Tibial nerve (tissue), 4 donors: ENCODE data around the gene TMEM235. TPM values are rescaled to one million over a fixed set of nuclear protein-coding genes. Genes with fewer than 3 reads are reported as not detected.
"Not testable (repeated sequence)": the region's sequence is repeated elsewhere in the genome, so short reads cannot be mapped to it uniquely, and the experiment has no call there.

Source experiments
- DNase-seq, 2 donors: peaks; one replicate each; pipeline ENCODE4 v3.0.0-alpha.2; 2019; ENCODE audit warnings: low spot score in 2 of 2
- H3K27ac ChIP-seq, 4 donors: fragments of 200-600 bp; sonication (generic) in 3 of 4; one replicate each; pipeline ENCODE4 v1.5.1; 2017 to 2019; ENCODE audit warnings: mild to moderate bottlenecking in 1 of 4
- H3K27me3 ChIP-seq, 2 donors: fragments of 200-600 bp; sonication (generic) in 1 of 2; one replicate each; pipeline versions ENCODE4 v1.5.1 to v1.6.0; 2017 to 2019
- H3K36me3 ChIP-seq, 3 donors: fragments of 200-600 bp; sonication (generic); one replicate each; pipeline ENCODE4 v1.5.1; 2018 to 2019
- H3K4me1 ChIP-seq, 4 donors: fragments of 200-600 bp; sonication (generic) in 3 of 4; one replicate each; pipeline ENCODE4 v1.5.1; 2017 to 2019
- H3K4me3 ChIP-seq, 4 donors: fragments of 200-600 bp; sonication (generic) in 3 of 4; one replicate each; pipeline ENCODE4 v1.5.1; 2017 to 2019; ENCODE audit warnings: mild to moderate bottlenecking in 1 of 4, moderate library complexity in 1 of 4
- H3K9me3 ChIP-seq, 4 donors: fragments of 200-600 bp; sonication (generic) in 3 of 4; one replicate each; pipeline ENCODE4 v1.5.1; 2017 to 2019
- CTCF ChIP-seq, 5 experiments: fragments of 200-600 bp in 3 of 5; fragments of 450-650 bp in 2 of 5; sonication (generic) in 3 of 5; IDR thresholded peaks; one replicate each; pipeline ENCODE4 v1.5.1; 2016 to 2019; ENCODE audit warnings: antibody characterized with exemption in 5 of 5, mild to moderate bottlenecking in 3 of 5, moderate library complexity in 2 of 5
- EP300 ChIP-seq, 2 donors: sonication (generic); formaldehyde crosslinking; IDR thresholded peaks; one replicate each; pipeline ENCODE4 v1.6.1; 2017; ENCODE audit warnings: antibody characterized with exemption in 2 of 2, mild to moderate bottlenecking in 1 of 2
- POLR2A ChIP-seq, 2 donors: fragments of 450-650 bp; IDR thresholded peaks; one replicate each; pipeline ENCODE4 v1.6.1; 2017; ENCODE audit warnings: antibody characterized with exemption in 2 of 2, mild to moderate bottlenecking in 2 of 2, moderate library complexity in 2 of 2
- WGBS, 2 donors: methylation state at CpG; one replicate each; pipeline ENCODE4 v1.1.5; 2018; 5-methylcytosine and 5-hydroxymethylcytosine counted together
- total RNA-seq, 4 donors: library from RNA; depleted of rRNA; stranded (reverse); fragments of >200 nt; gene quantifications; one replicate each; pipeline ENCODE4 v1.1.0, GENCODE V29; 2016

TMEM235 gene
- total RNA-seq, 4 donors from 2014 or later = not detected

GRCh38 chr17:78234261-78234865, 2.9 kb downstream of the TMEM235 start:
- H3K4me3 ChIP-seq = no peak overlapping the region
- 81 to 82% methylated on average over 12 to 17 of the region's 17 CpGs for WGBS, 2 donors
- TF ChIP-seq POLR2A (IDR thresholded peaks at IDR 0.05) (no peak), CTCF (IDR thresholded peaks at IDR 0.05) (no peak), EP300 (IDR thresholded peaks at IDR 0.05) (no peak)
- no peaks in the 10 kb centered on the region for H3K36me3 ChIP-seq
- no peak for DNase-seq
- no peaks in the 10 kb centered on the region for H3K9me3 ChIP-seq
- no peak overlapping the region for H3K27ac ChIP-seq
- H3K27me3 ChIP-seq = peaks cover 2 to 31% of the 10 kb centered on the region in 2 donors
- H3K4me1 ChIP-seq = peaks cover 0 to 13% (median 4%) of the 10 kb centered on the region in 4 donors

- Histone ChIP-seq H3K4me1 (peaks cover 0 to 13% (median 4%) of the 10 kb centered on the region in 4 donors), H3K27me3 (peaks cover 2 to 31% of the 10 kb centered on the region in 2 donors)
- H3K36me3 ChIP-seq, H3K27ac ChIP-seq, H3K9me3 ChIP-seq, H3K4me3 ChIP-seq, DNase-seq: not testable (repeated sequence)
- WGBS, 2 donors = 78 to 81% methylated on average over 6 of the region's 6 CpGs
Measured at GRCh38 chr17:78235022-78235421, 3.6 kb downstream of the TMEM235 start.

GRCh38 chr17:78235885-78236284, 4.5 kb downstream of the TMEM235 start:
- Histone ChIP-seq H3K9me3 (no peaks in the 10 kb centered on the region), H3K36me3 (no peaks in the 10 kb centered on the region), H3K4me3 (no peak overlapping the region), H3K4me1 (peaks cover 0 to 13% (median 4%) of the 10 kb centered on the region in 4 donors), H3K27me3 (peaks cover 2 to 24% of the 10 kb centered on the region in 2 donors), H3K27ac (no peak overlapping the region)
- no peak for TF ChIP-seq POLR2A (IDR thresholded peaks at IDR 0.05)
- TF ChIP-seq CTCF (IDR thresholded peaks at IDR 0.05) = no peak
- TF ChIP-seq EP300 (IDR thresholded peaks at IDR 0.05) = no peak
- no peak for DNase-seq
- 93 to 100% methylated on average over 5 to 8 of the region's 8 CpGs for WGBS, 2 donors

GRCh38 chr17:78236362-78237127, 5.1 kb downstream of the TMEM235 start:
- Histone ChIP-seq H3K4me3 (no peak overlapping the region), H3K27me3 (peaks cover 2 to 17% of the 10 kb centered on the region in 2 donors), H3K27ac (no peak overlapping the region), H3K36me3 (no peaks in the 10 kb centered on the region), H3K4me1 (peaks cover 0 to 8% (median 3%) of the 10 kb centered on the region in 4 donors), H3K9me3 (no peaks in the 10 kb centered on the region)
- 88 to 93% methylated on average over 14 to 18 of the region's 20 CpGs for WGBS, 2 donors
- TF ChIP-seq CTCF (IDR thresholded peaks at IDR 0.05) (no peak), POLR2A (IDR thresholded peaks at IDR 0.05) (no peak), EP300 (IDR thresholded peaks at IDR 0.05) (no peak)
- no peak for DNase-seq

GRCh38 chr17:78237401-78238012, 6.1 kb downstream of the TMEM235 start:
- Histone ChIP-seq H3K4me3 (no peak overlapping the region), H3K27ac (no peak overlapping the region), H3K36me3 (no peaks in the 10 kb centered on the region), H3K4me1 (no peaks in the 10 kb centered on the region), H3K27me3 (peaks cover 0 to 9% of the 10 kb centered on the region in 2 donors), H3K9me3 (no peaks in the 10 kb centered on the region)
- TF ChIP-seq POLR2A (IDR thresholded peaks at IDR 0.05) = no peak
- WGBS, 2 donors = 73 to 81% methylated on average over 11 of the region's 11 CpGs
- no peak for DNase-seq
